NB4 (cell line): ENCODE results near the gene APOC1.

Source experiments
- POLR2A ChIP-seq: IDR thresholded peaks from 2 replicates; pipeline ENCODE4 v1.6.1; 2011; ENCODE audit warnings: mild to moderate bottlenecking; ENCODE audit not compliant: insufficient read length; ENCODE audit errors: extremely low read depth
- TF ChIP-seq, protein P1 (sequence below): IDR thresholded peaks from one replicate; pipeline ENCODE4 v1.5.1; 2012; ENCODE audit warnings: low read depth, low read length

DNA sequence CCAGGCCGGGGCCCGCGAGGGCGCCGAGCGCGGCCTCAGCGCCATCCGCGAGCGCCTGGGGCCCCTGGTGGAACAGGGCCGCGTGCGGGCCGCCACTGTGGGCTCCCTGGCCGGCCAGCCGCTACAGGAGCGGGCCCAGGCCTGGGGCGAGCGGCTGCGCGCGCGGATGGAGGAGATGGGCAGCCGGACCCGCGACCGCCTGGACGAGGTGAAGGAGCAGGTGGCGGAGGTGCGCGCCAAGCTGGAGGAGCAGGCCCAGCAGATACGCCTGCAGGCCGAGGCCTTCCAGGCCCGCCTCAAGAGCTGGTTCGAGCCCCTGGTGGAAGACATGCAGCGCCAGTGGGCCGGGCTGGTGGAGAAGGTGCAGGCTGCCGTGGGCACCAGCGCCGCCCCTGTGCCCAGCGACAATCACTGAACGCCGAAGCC lies 5.6 kb upstream of the APOC1 start:
- no peak for TF ChIP-seq POLR2A
- TF ChIP-seq, protein P1, sequence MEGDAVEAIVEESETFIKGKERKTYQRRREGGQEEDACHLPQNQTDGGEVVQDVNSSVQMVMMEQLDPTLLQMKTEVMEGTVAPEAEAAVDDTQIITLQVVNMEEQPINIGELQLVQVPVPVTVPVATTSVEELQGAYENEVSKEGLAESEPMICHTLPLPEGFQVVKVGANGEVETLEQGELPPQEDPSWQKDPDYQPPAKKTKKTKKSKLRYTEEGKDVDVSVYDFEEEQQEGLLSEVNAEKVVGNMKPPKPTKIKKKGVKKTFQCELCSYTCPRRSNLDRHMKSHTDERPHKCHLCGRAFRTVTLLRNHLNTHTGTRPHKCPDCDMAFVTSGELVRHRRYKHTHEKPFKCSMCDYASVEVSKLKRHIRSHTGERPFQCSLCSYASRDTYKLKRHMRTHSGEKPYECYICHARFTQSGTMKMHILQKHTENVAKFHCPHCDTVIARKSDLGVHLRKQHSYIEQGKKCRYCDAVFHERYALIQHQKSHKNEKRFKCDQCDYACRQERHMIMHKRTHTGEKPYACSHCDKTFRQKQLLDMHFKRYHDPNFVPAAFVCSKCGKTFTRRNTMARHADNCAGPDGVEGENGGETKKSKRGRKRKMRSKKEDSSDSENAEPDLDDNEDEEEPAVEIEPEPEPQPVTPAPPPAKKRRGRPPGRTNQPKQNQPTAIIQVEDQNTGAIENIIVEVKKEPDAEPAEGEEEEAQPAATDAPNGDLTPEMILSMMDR, result no peak
